Endodermal cell (in vitro differentiated cells): Measurements from ENCODE around the gene SLC1A7. TPM values are rescaled to one million over a fixed set of nuclear protein-coding genes. Genes with fewer than 3 reads are reported as not detected.
A peak's percentile ranks its signal among the peaks of the same experiment; 100 is the strongest.

Experiments
- DNase-seq: peaks from one replicate; pipeline ENCODE4 v3.0.0-alpha.2; 2017
- H3K27ac ChIP-seq: 2 replicates; pipeline ENCODE4 v1.5.1; 2013; ENCODE audit warnings: mild to moderate bottlenecking, low read depth, low read length, moderate library complexity
- H3K27me3 ChIP-seq: 2 replicates; pipeline ENCODE4 v1.6.1; 2013; ENCODE audit warnings: mild to moderate bottlenecking, low read length, moderate library complexity; ENCODE audit not compliant: insufficient read depth, control insufficient read depth, poor library complexity, severe bottlenecking
- H3K36me3 ChIP-seq: 2 replicates; pipeline ENCODE4 v1.7.0; 2013; ENCODE audit warnings: mild to moderate bottlenecking, low read length, moderate library complexity; ENCODE audit not compliant: control insufficient read depth, insufficient read depth
- H3K4me1 ChIP-seq: one replicate; pipeline ENCODE4 v1.7.0; 2013; ENCODE audit warnings: low read length; ENCODE audit not compliant: control insufficient read depth, insufficient read depth
- H3K4me3 ChIP-seq: 2 replicates; pipeline ENCODE4 v1.5.1; 2013; ENCODE audit warnings: mild to moderate bottlenecking, low read length, moderate library complexity
- H3K9ac ChIP-seq: 2 replicates; pipeline ENCODE4 v1.6.1; 2013; ENCODE audit warnings: mild to moderate bottlenecking, low read length, moderate library complexity; ENCODE audit not compliant: poor library complexity, severe bottlenecking; ENCODE audit errors: extremely low read depth
- H3K9me3 ChIP-seq: 2 replicates; pipeline ENCODE4 v1.6.1; 2013; ENCODE audit warnings: mild to moderate bottlenecking, low read length, moderate library complexity; ENCODE audit not compliant: control insufficient read depth
- H3K27ac Mint-ChIP-seq: 2 replicates; pipeline ENCODE4 v1.8.0; 2020; ENCODE audit warnings: mixed read lengths
- H3K27me3 Mint-ChIP-seq: 2 replicates; pipeline ENCODE4 v1.8.0; 2021; ENCODE audit warnings: mild to moderate bottlenecking, mixed read lengths; ENCODE audit not compliant: insufficient read depth
- H3K36me3 Mint-ChIP-seq: 2 replicates; pipeline ENCODE4 v1.8.0; 2020; ENCODE audit warnings: low read depth, mixed read lengths
- H3K4me1 Mint-ChIP-seq: 2 replicates; pipeline ENCODE4 v1.8.0; 2020; ENCODE audit warnings: mixed read lengths
- H3K4me3 Mint-ChIP-seq: 2 replicates; pipeline ENCODE4 v1.8.0; 2020; ENCODE audit warnings: mild to moderate bottlenecking, moderate library complexity, mixed read lengths
- H3K9me3 Mint-ChIP-seq: 2 replicates; pipeline ENCODE4 v1.8.0; 2020; ENCODE audit warnings: mild to moderate bottlenecking, mixed read lengths
- CTCF ChIP-seq: fragments of 200-600 bp; sonication (generic); conservative IDR thresholded peaks from 2 replicates; pipeline ENCODE4 v1.5.0; 2021; ENCODE audit warnings: antibody characterized with exemption, mild to moderate bottlenecking
- WGBS, 2 experiments: methylation state at CpG; one replicate each; pipeline versions ENCODE4 v1.1.5 to v1.1.7; 2013; ENCODE audit warnings: missing lambda C conversion rate in 2 of 2, mixed read lengths in 1 of 2; ENCODE audit not compliant: insufficient coverage in 1 of 2, insufficient read length in 1 of 2; 5-methylcytosine and 5-hydroxymethylcytosine counted together
- total RNA-seq, 2 donors: library from RNA; stranded (reverse); fragmentation: NEBNext Ultra II Directional in 1 of 2; extraction: Animal tissue kit (Norgen Biotek cat#: 25700) in 1 of 2; gene quantifications; 2 replicates in 1 of 2; 3 replicates in 1 of 2; pipeline ENCODE4 v1.2.1, GENCODE V29; 2021

SLC1A7 gene
- total RNA-seq, 2 donors from 2014 or later = 1.7 to 2.3 TPM

- Histone ChIP-seq H3K4me1 (peaks cover 14% of the 10 kb centered on the region), H3K9ac (no peak overlapping the region), H3K4me3 (no peak overlapping the region), H3K9me3 (no peaks in the 10 kb centered on the region), H3K27ac (no peak overlapping the region), H3K27me3 (peaks cover 8% of the 10 kb centered on the region), H3K36me3 (no peaks in the 10 kb centered on the region)
- Mint-ChIP-seq H3K4me1 (peaks cover 20% of the 10 kb centered on the region), H3K36me3 (no peaks in the 10 kb centered on the region), H3K27me3 (peaks cover 13% of the 10 kb centered on the region), H3K9me3 (no peaks in the 10 kb centered on the region), H3K4me3 (no peak overlapping the region), H3K27ac (no peak overlapping the region)
- no peak for TF ChIP-seq CTCF
- no peak for DNase-seq
- WGBS, 2 experiments = 67 to 71% methylated on average over 5 to 6 of the region's 6 CpGs
Observed at GRCh38 chr1:53183095-53183990, 40.9 kb upstream of the SLC1A7 start.

- Mint-ChIP-seq H3K9me3 (no peaks in the 10 kb centered on the region), H3K27me3 (peaks cover 13% of the 10 kb centered on the region), H3K4me3 (no peak overlapping the region), H3K27ac (no peak overlapping the region), H3K36me3 (no peaks in the 10 kb centered on the region), H3K4me1 (peaks cover 18% of the 10 kb centered on the region)
- Histone ChIP-seq H3K27me3 (peaks cover 8% of the 10 kb centered on the region), H3K9ac (no peak overlapping the region), H3K27ac (no peak overlapping the region), H3K9me3 (no peaks in the 10 kb centered on the region), H3K4me3 (no peak overlapping the region), H3K36me3 (no peaks in the 10 kb centered on the region), H3K4me1 (peaks cover 14% of the 10 kb centered on the region)
- no peak for DNase-seq
- TF ChIP-seq CTCF = no peak
- WGBS, 2 experiments = 78 to 87% methylated on average over 3 of the region's 3 CpGs
Observed at GRCh38 chr1:53182716-53183094, 40.3 kb upstream of the SLC1A7 start.

- Histone ChIP-seq H3K9ac (no peak overlapping the region), H3K27me3 (peaks cover 8% of the 10 kb centered on the region), H3K27ac (no peak overlapping the region), H3K36me3 (no peaks in the 10 kb centered on the region), H3K4me1 (peaks cover 14% of the 10 kb centered on the region), H3K4me3 (no peak overlapping the region), H3K9me3 (no peaks in the 10 kb centered on the region)
- DNase-seq = peak; percentile 94
- no peaks in the 10 kb centered on the region for H3K9me3 Mint-ChIP-seq
- TF ChIP-seq CTCF = peak; percentile 98
- no peaks in the 10 kb centered on the region for H3K36me3 Mint-ChIP-seq
- no peak overlapping the region for H3K4me3 Mint-ChIP-seq
- H3K27ac Mint-ChIP-seq = no peak overlapping the region
- WGBS, 2 experiments = 32 to 40% methylated on average over 9 to 16 of the region's 16 CpGs
- H3K4me1 Mint-ChIP-seq = peaks cover 14% of the 10 kb centered on the region
- peaks cover 13% of the 10 kb centered on the region for H3K27me3 Mint-ChIP-seq
Observed at GRCh38 chr1:53182111-53182593, 39.7 kb upstream of the SLC1A7 start.
